ENCODE measurements around the gene ADAMTSL1.

ADAMTSL1 gene

GRCh38 chr9:18857334-18857733 lies 383.4 kb downstream of the ADAMTSL1 start:
- POLR2A ChIA-PET (ENCODE audit: low non-redundant PET), result no interaction called here
- CTCF ChIA-PET, result no interaction called here
- no peak for DNase-seq (ENCODE audit: low spot score)
- TF ChIP-seq, protein P1, sequence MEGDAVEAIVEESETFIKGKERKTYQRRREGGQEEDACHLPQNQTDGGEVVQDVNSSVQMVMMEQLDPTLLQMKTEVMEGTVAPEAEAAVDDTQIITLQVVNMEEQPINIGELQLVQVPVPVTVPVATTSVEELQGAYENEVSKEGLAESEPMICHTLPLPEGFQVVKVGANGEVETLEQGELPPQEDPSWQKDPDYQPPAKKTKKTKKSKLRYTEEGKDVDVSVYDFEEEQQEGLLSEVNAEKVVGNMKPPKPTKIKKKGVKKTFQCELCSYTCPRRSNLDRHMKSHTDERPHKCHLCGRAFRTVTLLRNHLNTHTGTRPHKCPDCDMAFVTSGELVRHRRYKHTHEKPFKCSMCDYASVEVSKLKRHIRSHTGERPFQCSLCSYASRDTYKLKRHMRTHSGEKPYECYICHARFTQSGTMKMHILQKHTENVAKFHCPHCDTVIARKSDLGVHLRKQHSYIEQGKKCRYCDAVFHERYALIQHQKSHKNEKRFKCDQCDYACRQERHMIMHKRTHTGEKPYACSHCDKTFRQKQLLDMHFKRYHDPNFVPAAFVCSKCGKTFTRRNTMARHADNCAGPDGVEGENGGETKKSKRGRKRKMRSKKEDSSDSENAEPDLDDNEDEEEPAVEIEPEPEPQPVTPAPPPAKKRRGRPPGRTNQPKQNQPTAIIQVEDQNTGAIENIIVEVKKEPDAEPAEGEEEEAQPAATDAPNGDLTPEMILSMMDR (conservative IDR thresholded peaks at IDR 0.05; ENCODE audit: low read depth), result no peak
- no peak overlapping the region for H3K27ac ChIP-seq

DNA sequence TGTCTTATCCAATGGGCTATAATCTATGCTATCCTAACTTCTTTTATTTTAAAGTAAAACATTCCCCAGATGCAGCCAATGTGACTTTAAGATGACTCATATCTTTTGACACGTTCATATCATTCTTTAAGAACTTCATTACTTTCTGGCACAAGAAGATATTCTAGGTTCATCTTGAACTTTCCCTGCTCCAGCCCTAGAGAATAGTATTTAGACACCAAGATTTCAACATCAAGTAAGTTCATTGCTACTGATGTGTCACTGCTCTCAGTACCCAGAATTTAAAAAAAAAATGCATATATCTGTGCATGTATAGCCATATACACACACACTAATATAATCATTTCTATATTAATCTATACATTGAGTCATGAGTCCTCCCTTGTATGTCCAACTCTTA lies 383.8 kb downstream of the ADAMTSL1 start:
- ChIA-PET POLR2A (ENCODE audit: low non-redundant PET) (no interaction called here), CTCF (no interaction called here)
- TF ChIP-seq, protein P1 (conservative IDR thresholded peaks at IDR 0.05; ENCODE audit: low read depth), result no peak
- DNase-seq (ENCODE audit: low spot score), result no peak
- no peak overlapping the region for H3K27ac ChIP-seq

DNA sequence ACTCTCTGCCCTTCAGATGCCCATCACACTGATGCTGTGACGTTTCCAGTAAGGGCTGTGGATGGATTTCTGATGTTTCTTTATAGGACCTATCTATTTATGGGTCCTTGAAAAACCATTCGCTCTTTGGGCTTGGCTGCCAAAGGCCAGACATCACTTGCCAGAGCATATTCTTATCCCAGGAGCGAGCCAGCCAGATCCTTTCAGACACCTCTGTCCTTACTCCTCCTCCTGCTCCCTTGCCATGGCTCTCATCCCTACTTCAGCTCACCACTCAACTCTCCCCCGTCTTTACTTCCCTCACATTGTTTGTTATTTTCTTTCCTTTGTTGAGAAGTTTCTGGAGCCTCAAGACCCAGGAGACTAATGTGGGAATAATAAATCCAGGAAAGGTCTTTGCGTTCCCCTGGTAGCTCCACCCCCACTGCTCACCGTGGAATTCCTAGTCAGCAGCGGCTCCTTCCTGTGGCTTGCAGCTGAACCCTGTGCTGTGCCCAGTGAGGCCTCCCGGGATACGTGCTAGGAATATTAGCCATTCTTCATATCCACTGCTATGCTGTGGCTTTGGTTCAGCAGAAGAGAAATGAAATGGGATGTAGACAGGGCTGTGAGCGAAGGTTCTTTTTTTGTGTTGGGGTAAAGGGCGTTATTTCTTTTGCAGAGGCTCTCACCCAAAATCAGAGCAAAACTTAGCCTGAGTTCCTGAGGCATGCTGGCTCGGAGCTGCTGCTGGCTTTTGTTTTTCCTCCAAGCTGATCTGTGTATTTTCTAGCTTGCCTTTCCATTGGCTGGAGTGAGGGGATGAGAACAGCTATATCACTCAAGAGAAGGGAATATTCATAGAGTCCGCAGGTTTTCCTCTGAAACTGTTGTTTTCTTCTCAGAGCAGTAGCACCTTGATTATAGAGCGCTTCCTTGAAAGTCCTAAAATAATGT lies 387.9 kb downstream of the ADAMTSL1 start:
- DNase-seq (ENCODE audit: low spot score), result no peak
- TF ChIP-seq, protein P1 (conservative IDR thresholded peaks at IDR 0.05; ENCODE audit: low read depth), result no peak
- H3K27ac ChIP-seq, result no peak overlapping the region
- ChIA-PET POLR2A (ENCODE audit: low non-redundant PET) (no interaction called here), CTCF (no interaction called here)

GRCh38 chr9:18863791-18864190 lies 389.8 kb downstream of the ADAMTSL1 start:
- TF ChIP-seq, protein P1 (conservative IDR thresholded peaks at IDR 0.05; ENCODE audit: low read depth), result no peak
- POLR2A ChIA-PET (ENCODE audit: low non-redundant PET), result no interaction called here
- CTCF ChIA-PET, result interaction anchor here (0.5 to 0.7 kb wide), 2 partner anchors 197 to 410 kb away, joined by 3 read pairs; no protein-coding TSS in a partner anchor
- no peak for DNase-seq (ENCODE audit: low spot score)
- no peak overlapping the region for H3K27ac ChIP-seq

GRCh38 chr9:18864516-18864915 lies 390.6 kb downstream of the ADAMTSL1 start:
- CTCF ChIA-PET, result interaction anchor here (0.5 to 0.7 kb wide), 2 partner anchors 197 to 410 kb away, joined by 3 read pairs; no protein-coding TSS in a partner anchor
- TF ChIP-seq, protein P1 (conservative IDR thresholded peaks at IDR 0.05; ENCODE audit: low read depth), result no peak
- no peak for DNase-seq (ENCODE audit: low spot score)
- POLR2A ChIA-PET (ENCODE audit: low non-redundant PET), result no interaction called here
- H3K27ac ChIP-seq, result no peak overlapping the region

- TF ChIP-seq, protein P1 (conservative IDR thresholded peaks at IDR 0.05; ENCODE audit: low read depth), result no peak
- ChIA-PET CTCF (no interaction called here), POLR2A (ENCODE audit: low non-redundant PET) (no interaction called here)
- no peak for DNase-seq (ENCODE audit: low spot score)
- H3K27ac ChIP-seq, result no peak overlapping the region
Observed at GRCh38 chr9:18865542-18865941, 391.6 kb downstream of the ADAMTSL1 start.

Data from RWPE1 (cell line).